ENCODE measurements around the gene DENND6A.

- TF ChIP-seq CTCF (IDR thresholded peaks at IDR 0.05) (no peak), POLR2AphosphoS5 (IDR thresholded peaks at IDR 0.05) (no peak)
Observed at GRCh38 chr3:57688291-57688690, 4.6 kb downstream of the DENND6A start.
